Activated CD8-positive, alpha-beta T cell treated with anti-CD3 and anti-CD28 coated beads, Interleukin-2, amount 10 ng/mL, durations not matched to agents 7 days and 5 days (primary cell): Measurements from ENCODE around the gene THADA. TPM values are rescaled to one million over a fixed set of nuclear protein-coding genes. Genes with fewer than 3 reads are reported as not detected.

Experiments
- ATAC-seq: fragments of 150-1000 bp; cut with Tn5 transposase; one replicate; pipeline ENCODE4 v1.10.0; 2021; ENCODE audit warnings: moderate library complexity
- CTCF ChIA-PET: fragments of 350-600 bp; sonication (Branson Sonifier 250); formaldehyde crosslinking; loops from one replicate; lab custom pipeline; 2021; ENCODE audit warnings: antibody characterized with exemption; lab: Charles Lee
- POLR2A ChIA-PET: fragments of 350-600 bp; sonication (Branson Sonifier 250); formaldehyde crosslinking; loops from one replicate; lab custom pipeline; 2021; ENCODE audit warnings: antibody characterized with exemption; lab: Charles Lee
- DNase-seq: peaks from one replicate; pipeline ENCODE4 v3.0.0-alpha.2; 2020
- H3K27ac Mint-ChIP-seq: one replicate; pipeline ENCODE4 v1.8.0; 2021; ENCODE audit warnings: mild to moderate bottlenecking, mixed read lengths
- H3K27me3 Mint-ChIP-seq: one replicate; pipeline ENCODE4 v1.8.0; 2021; ENCODE audit warnings: low read depth, mixed read lengths
- H3K36me3 Mint-ChIP-seq: one replicate; pipeline ENCODE4 v1.8.0; 2021; ENCODE audit warnings: low read depth, mixed read lengths
- H3K4me1 Mint-ChIP-seq: one replicate; pipeline ENCODE4 v1.8.0; 2021; ENCODE audit warnings: low read depth, mixed read lengths
- H3K4me3 Mint-ChIP-seq: one replicate; pipeline ENCODE4 v1.8.0; 2021; ENCODE audit warnings: mild to moderate bottlenecking, mixed read lengths
- H3K9me3 Mint-ChIP-seq: one replicate; pipeline ENCODE4 v1.8.0; 2022; ENCODE audit warnings: mixed read lengths; ENCODE audit not compliant: insufficient read depth
- total RNA-seq, 2 experiments: library from RNA; stranded (reverse); gene quantifications; one replicate each; pipeline ENCODE4 v1.2.3, GENCODE V29; 2021

The THADA gene
- total RNA-seq, 2 experiments from 2014 or later: 27.0 to 31.9 TPM

DNA sequence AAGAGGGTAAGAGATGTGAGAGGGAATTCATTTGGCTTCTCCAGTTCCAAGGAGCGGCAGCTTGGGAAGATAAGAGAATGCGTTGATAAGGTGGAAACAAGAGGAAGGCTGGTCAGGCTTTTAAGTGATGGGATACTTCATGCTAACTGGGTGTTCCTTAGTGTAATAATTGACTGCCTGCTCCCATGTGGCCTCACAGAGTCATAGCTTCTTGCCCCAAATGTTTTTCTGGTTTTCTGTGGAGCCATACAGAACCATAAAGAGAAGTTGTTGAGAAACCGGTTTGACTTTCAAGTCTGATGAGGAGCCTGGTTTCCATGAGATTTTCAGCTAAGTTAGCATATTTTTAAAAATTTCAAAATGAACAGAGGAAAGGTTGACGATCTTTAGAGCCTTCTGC lies 272.0 kb downstream of the THADA start:
- Mint-ChIP-seq H3K27ac (no peak overlapping the region), H3K9me3 (no peaks in the 10 kb centered on the region), H3K4me1 (no peaks in the 10 kb centered on the region), H3K4me3 (no peak overlapping the region), H3K36me3 (peaks cover 8% of the 10 kb centered on the region), H3K27me3 (no peaks in the 10 kb centered on the region)
- POLR2A ChIA-PET: no interaction called here
- CTCF ChIA-PET: no interaction called here
- ATAC-seq (no peak), DNase-seq (no peak)

DNA sequence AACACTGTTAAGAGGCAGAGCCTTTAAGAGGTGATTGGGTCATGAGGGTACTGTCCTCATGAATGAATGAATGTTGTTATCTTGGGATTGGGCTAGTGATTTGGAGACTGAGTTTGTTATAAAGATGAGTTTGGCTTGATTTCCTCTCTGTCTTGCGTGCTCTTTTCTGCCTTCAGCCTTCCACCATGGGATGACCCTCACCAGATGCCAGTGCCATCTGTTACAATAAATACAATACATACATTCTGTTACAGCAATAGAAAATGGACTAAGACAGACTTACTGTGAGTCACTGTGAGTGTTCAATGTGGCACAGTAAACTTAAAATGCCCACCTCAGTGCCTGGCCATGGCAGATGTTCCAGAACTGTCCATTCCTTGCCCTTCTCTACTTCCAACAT lies 274.4 kb downstream of the THADA start:
- H3K27ac Mint-ChIP-seq: no peak overlapping the region
- ChIA-PET CTCF (no interaction called here), POLR2A (no interaction called here)
- no peak overlapping the region for H3K4me3 Mint-ChIP-seq
- ATAC-seq (no peak), DNase-seq (no peak)
- no peaks in the 10 kb centered on the region for H3K4me1 Mint-ChIP-seq
- no peaks in the 10 kb centered on the region for H3K27me3 Mint-ChIP-seq
- H3K9me3 Mint-ChIP-seq: no peaks in the 10 kb centered on the region
- peaks cover 8% of the 10 kb centered on the region for H3K36me3 Mint-ChIP-seq

DNA sequence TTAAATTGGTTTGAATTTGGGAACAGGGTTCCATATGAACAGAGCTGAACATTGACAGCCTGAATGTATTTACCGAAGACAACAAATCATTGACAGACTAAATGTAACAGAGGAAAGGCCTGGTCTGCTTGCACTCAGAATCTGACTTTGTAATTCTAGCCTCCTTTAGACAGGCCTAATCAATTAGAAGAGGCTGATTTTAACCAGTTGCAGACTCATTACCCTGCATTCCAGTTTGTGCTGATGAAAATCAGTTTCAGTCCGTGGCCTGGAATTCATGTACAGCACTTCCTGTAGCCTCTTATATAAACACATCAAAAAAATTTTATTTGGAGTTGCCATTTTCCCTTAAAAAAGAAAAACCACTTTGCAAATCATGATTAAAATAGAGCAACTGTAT lies 276.3 kb downstream of the THADA start:
- DNase-seq (no peak), ATAC-seq (no peak)
- H3K4me1 Mint-ChIP-seq: peaks cover 12% of the 10 kb centered on the region
- H3K36me3 Mint-ChIP-seq: peaks cover 3% of the 10 kb centered on the region
- H3K27me3 Mint-ChIP-seq: no peaks in the 10 kb centered on the region
- POLR2A ChIA-PET: no interaction called here
- CTCF ChIA-PET: interaction anchor here (0.6 to 1.4 kb wide), 3 partner anchors 8 to 20 kb away, joined by 3 to 5 read pairs (median 4); no protein-coding TSS in a partner anchor
- no peaks in the 10 kb centered on the region for H3K9me3 Mint-ChIP-seq
- H3K27ac Mint-ChIP-seq: no peak overlapping the region
- no peak overlapping the region for H3K4me3 Mint-ChIP-seq

DNA sequence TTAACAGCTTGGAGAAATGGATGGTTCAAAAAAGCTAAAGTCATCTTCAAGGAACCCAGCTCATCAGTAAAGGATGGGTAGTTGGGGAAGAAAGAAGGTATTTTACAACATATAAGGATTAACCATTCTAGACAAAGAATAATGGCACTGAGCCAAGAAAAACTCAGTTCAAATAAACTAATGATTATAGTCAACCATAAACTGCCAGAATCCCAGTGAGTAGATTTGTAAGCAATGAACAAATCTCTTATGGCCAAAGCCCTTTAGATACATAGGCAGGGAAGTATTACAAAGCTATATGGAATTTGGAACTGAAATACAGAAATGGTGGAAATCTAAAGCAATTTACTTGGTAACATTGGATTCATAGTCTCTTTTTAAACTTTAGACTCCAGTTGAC lies 277.0 kb downstream of the THADA start:
- CTCF ChIA-PET: interaction anchor here (0.7 to 1.4 kb wide), 4 partner anchors 9 to 49 kb away, joined by 3 to 5 read pairs (median 3); no protein-coding TSS in a partner anchor
- POLR2A ChIA-PET: no interaction called here

DNA sequence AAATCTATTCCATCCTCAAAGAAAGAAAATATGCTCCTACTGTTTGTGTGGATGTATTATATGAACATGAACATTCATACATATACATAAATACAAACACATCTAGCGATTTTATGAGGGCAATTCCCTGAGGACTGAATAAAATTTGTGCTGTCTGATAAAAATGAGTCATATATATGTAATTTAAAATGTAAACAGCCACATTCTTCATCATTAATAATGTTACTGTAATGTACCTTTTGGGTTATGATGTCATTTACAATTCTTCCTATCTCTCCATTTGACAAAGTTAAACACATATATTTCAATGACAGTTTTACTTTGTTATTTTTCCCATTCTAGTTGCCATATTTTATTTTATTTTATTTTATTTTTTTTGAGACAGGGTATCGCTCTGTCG lies 278.2 kb downstream of the THADA start:
- Mint-ChIP-seq H3K27me3 (no peaks in the 10 kb centered on the region), H3K4me1 (peaks cover 12% of the 10 kb centered on the region), H3K36me3 (peaks cover 3% of the 10 kb centered on the region), H3K4me3 (no peak overlapping the region), H3K27ac (no peak overlapping the region), H3K9me3 (no peaks in the 10 kb centered on the region)
- POLR2A ChIA-PET: no interaction called here
- DNase-seq (no peak), ATAC-seq (no peak)
- CTCF ChIA-PET: interaction anchor here (1.2 kb wide), 1 partner anchor 167 kb away, joined by 3 read pairs; no protein-coding TSS in a partner anchor

More for the DNA sequence above, 277.0 kb downstream of the THADA start:
- ATAC-seq: no peak
- Mint-ChIP-seq H3K4me1 (peaks cover 12% of the 10 kb centered on the region), H3K9me3 (no peaks in the 10 kb centered on the region), H3K27ac (no peak overlapping the region), H3K36me3 (peaks cover 3% of the 10 kb centered on the region), H3K27me3 (no peaks in the 10 kb centered on the region), H3K4me3 (no peak overlapping the region)
- no peak for DNase-seq

DNA sequence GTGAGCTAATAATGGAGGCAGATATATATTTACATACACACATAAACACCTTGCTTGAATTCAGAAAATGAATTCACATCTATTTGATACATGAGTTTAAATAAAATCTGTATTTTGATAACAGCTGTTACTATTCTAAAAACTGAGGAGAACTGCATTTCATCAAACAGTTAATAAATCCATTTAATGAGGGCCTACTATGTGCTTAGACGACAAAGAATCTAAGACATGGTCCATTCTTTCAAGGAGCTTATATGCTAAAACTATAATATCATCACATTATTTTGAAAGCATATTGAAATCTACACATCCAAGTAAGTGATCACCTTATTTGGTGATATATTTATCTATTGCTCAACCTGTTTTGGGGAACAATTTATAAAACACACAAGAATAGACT lies 278.6 kb downstream of the THADA start:
- no peak overlapping the region for H3K27ac Mint-ChIP-seq
- H3K9me3 Mint-ChIP-seq: no peaks in the 10 kb centered on the region
- DNase-seq: no peak
- ChIA-PET POLR2A (interaction anchor here (0.5 kb wide), 1 partner anchor 111 kb away, joined by 3 read pairs; no protein-coding TSS in a partner anchor), CTCF (interaction anchor here (1.2 kb wide), 1 partner anchor 168 kb away, joined by 3 read pairs; no protein-coding TSS in a partner anchor)
- H3K27me3 Mint-ChIP-seq: no peaks in the 10 kb centered on the region
- H3K36me3 Mint-ChIP-seq: peaks cover 3% of the 10 kb centered on the region
- no peak for ATAC-seq
- H3K4me1 Mint-ChIP-seq: peaks cover 12% of the 10 kb centered on the region
- no peak overlapping the region for H3K4me3 Mint-ChIP-seq

DNA sequence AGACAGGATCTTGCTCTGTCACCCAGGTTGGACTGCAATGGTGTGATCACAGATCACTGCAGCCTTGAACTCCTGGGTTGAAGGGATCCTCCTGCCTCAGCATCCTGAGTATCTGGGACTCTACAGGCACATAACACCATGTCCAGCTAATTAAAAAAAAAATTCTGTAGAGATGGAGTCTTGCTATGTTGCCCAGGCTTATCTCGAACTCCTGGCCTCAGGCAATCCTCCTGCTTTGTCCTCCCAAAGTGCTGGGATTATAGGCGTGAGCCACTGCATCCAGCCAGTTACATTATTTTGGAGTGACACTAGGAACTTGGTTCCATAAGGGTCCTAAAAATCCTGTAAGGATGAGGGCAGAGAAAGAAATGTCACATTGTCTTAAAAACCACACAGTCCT lies 280.4 kb downstream of the THADA start:
- ATAC-seq: no peak
- ChIA-PET POLR2A (no interaction called here), CTCF (no interaction called here)
- Mint-ChIP-seq H3K27me3 (no peaks in the 10 kb centered on the region), H3K4me3 (no peak overlapping the region), H3K9me3 (no peaks in the 10 kb centered on the region), H3K4me1 (peaks cover 12% of the 10 kb centered on the region), H3K36me3 (peaks cover 5% of the 10 kb centered on the region), H3K27ac (no peak overlapping the region)
- no peak for DNase-seq

DNA sequence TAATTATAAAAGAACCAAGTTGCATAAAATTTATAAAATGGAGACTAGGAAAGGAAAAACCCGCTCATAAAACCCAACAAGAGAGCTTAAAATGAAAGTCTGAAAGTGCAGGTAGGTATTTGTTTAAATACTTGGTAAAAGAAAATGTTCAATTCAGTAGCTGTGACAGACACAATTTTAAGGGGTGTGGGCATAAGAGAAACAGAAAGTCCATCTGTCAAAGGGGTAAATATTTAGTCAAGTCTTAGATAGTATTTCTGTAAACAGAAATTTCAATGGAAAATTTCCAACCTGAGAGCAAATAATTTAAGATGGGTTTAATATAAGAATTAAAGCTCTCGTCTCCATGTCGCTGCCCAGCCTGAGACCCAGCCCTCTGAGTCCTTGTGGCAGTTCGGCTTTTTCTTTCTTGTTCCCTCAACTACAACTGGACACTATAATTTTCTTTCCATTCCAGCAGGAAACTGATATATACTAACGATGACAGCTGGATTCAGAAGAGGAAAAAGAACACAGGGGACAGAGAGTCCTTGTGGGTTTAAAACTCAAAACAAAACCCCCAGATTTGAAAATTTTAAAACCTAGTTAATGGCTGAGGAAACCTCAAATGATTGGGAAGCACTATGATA lies 281.4 kb downstream of the THADA start:
- H3K36me3 Mint-ChIP-seq: peaks cover 6% of the 10 kb centered on the region
- POLR2A ChIA-PET: no interaction called here
- no peaks in the 10 kb centered on the region for H3K27me3 Mint-ChIP-seq
- no peak overlapping the region for H3K4me3 Mint-ChIP-seq
- DNase-seq (no peak), ATAC-seq (no peak)
- CTCF ChIA-PET: interaction anchor here (1.0 kb wide), 1 partner anchor 9 kb away, joined by 3 read pairs; no protein-coding TSS in a partner anchor
- H3K27ac Mint-ChIP-seq: no peak overlapping the region
- peaks cover 12% of the 10 kb centered on the region for H3K4me1 Mint-ChIP-seq
- no peaks in the 10 kb centered on the region for H3K9me3 Mint-ChIP-seq

DNA sequence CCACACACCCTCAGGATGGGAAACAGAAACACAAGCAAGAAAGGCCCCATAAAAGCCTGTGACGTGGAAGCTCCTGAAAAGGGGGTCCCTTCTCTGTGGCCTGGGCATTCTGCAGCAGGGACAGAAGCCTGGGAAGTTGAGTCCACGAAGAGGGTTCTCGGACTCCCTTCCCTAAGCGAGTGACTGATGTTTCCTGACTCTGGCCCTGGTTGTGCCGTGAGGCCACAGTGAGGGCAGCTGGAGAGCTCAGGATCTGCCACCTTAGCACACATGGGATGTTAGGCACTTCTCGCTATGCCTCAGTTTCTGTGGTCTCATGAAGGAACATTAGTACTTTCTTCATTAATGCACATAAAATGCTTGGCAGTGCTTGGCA lies 282.2 kb downstream of the THADA start:
- ChIA-PET POLR2A (no interaction called here), CTCF (interaction anchor here (1.0 kb wide), 1 partner anchor 8 kb away, joined by 3 read pairs; no protein-coding TSS in a partner anchor)
- DNase-seq (no peak), ATAC-seq (no peak)
- H3K27me3 Mint-ChIP-seq: no peaks in the 10 kb centered on the region
- no peak overlapping the region for H3K4me3 Mint-ChIP-seq
- no peak overlapping the region for H3K27ac Mint-ChIP-seq
- H3K9me3 Mint-ChIP-seq: no peaks in the 10 kb centered on the region
- H3K36me3 Mint-ChIP-seq: peaks cover 3% of the 10 kb centered on the region
- peaks cover 12% of the 10 kb centered on the region for H3K4me1 Mint-ChIP-seq

DNA sequence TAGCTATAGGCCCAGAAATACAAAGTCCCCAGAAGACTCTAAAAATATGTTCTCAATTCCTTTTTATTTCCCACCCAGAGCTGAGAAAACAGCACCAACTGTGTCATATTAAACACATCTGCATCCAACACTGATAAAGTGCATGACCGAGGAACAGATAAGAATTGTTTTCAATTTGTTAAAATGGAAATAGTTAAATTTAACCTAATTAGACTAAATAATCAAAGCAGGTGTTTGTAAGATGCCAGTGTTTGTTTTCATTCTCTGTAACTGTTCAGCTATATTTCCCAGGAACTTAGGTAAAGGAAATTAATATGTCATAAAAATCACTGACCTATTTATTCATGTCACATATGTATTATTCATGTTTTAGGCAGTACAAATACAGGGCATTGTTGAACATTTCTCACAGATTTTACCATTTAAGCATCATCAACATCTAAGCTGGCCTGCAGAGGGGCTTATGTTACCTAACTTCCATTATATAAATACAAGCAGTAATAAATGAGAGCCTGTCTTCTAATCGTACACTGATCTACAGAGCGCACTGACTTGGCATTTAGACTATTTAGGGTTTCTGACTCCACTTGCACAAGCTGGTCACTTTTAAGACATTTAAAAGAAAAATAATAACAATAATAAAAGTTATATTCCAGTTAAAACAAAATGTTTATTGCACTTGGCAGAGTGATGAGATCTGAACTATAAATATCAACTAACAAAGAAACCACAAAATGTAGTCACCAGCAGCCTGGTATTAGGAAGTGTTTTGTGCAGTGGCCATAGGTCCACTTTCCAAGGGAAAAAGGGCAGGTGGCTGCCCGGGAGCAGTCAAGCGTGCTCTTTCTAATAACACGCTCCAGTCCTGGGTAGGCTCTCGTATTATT lies 282.8 kb downstream of the THADA start:
- H3K9me3 Mint-ChIP-seq: no peaks in the 10 kb centered on the region
- H3K4me1 Mint-ChIP-seq: peaks cover 12% of the 10 kb centered on the region
- H3K27me3 Mint-ChIP-seq: no peaks in the 10 kb centered on the region
- DNase-seq (no peak), ATAC-seq (no peak)
- ChIA-PET POLR2A (no interaction called here), CTCF (interaction anchor here (1.0 kb wide), 2 partner anchors 18 to 89 kb away, joined by 3 read pairs; no protein-coding TSS in a partner anchor)
- H3K27ac Mint-ChIP-seq: no peak overlapping the region
- peaks cover 3% of the 10 kb centered on the region for H3K36me3 Mint-ChIP-seq
- no peak overlapping the region for H3K4me3 Mint-ChIP-seq

DNA sequence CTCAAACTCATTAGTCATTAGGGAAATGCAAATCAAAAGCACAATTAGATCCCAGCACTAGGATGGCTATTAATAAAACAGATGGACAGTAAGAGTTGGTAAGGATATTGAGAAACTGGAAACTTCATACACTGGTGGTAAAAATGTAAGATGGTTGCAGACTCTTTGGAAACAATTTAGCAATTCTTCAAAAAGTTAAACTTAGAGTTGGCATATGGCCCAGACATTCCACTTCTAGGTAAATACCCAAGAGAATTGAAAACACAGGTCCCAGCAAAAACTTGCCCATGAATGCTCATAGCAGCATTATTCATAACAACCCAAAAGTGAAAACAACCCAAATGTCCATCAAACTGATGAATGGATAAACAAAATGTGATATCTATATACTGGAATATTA lies 284.6 kb downstream of the THADA start:
- Mint-ChIP-seq H3K4me1 (peaks cover 11% of the 10 kb centered on the region), H3K9me3 (no peaks in the 10 kb centered on the region), H3K4me3 (no peak overlapping the region), H3K27ac (no peak overlapping the region), H3K36me3 (peaks cover 3% of the 10 kb centered on the region), H3K27me3 (no peaks in the 10 kb centered on the region)
- DNase-seq (no peak), ATAC-seq (no peak)
- ChIA-PET POLR2A (no interaction called here), CTCF (no interaction called here)

DNA sequence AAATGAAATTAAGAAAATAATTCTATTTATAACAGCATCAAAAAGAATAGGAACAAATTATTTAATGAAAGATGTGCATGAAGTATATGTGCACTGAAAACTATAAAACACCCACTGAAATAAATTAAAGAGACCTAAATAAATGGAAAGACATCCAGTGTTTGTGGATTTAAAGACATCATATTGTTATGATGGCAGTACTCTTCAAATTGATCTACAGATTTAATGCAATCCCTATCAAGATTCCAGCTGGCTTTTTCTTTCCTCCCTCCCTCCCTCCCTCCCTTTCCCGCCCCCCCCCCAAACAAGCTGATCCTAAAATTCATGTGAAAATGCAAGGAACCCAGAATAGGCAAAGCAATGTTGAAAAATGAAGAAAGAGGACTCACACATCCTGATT lies 285.9 kb downstream of the THADA start:
- DNase-seq: no peak
- H3K4me1 Mint-ChIP-seq: no peaks in the 10 kb centered on the region
- H3K9me3 Mint-ChIP-seq: no peaks in the 10 kb centered on the region
- no peak overlapping the region for H3K4me3 Mint-ChIP-seq
- no peak overlapping the region for H3K27ac Mint-ChIP-seq
- POLR2A ChIA-PET: no interaction called here
- ATAC-seq: no peak
- H3K36me3 Mint-ChIP-seq: peaks cover 3% of the 10 kb centered on the region
- H3K27me3 Mint-ChIP-seq: no peaks in the 10 kb centered on the region
- CTCF ChIA-PET: no interaction called here
